Lung (tissue), 12 donors: ENCODE results near the gene TRAPPC12. TPM values are rescaled to one million over a fixed set of nuclear protein-coding genes. Genes with fewer than 3 reads are reported as not detected.
"Not testable (repeated sequence)": the region's sequence is repeated elsewhere in the genome, so short reads cannot be mapped to it uniquely, and the experiment has no call there.

Experiments
- ATAC-seq: fragments of 200-7000 bp; cut with Tn5 transposase; one replicate; pipeline ENCODE4 v1.9.1; 2020; ENCODE audit warnings: moderate number of reproducible peaks; ENCODE audit not compliant: insufficient read depth, low FRiP score
- DNase-seq, 3 donors: peaks; one replicate each; pipeline ENCODE4 v3.0.0-alpha.2; 2013 to 2017
- H3K27ac ChIP-seq, 2 donors: one replicate each; pipeline ENCODE4 v1.5.1; 2013; ENCODE audit warnings: mild to moderate bottlenecking in 2 of 2, moderate library complexity in 2 of 2, control low read depth in 1 of 2, inconsistent platforms in 1 of 2, low read depth in 1 of 2, low read length in 1 of 2
- H3K27me3 ChIP-seq, 3 donors: one replicate each; pipeline ENCODE4 v1.5.1; 2013; ENCODE audit warnings: low read length in 2 of 3; ENCODE audit not compliant: control insufficient read depth in 3 of 3, insufficient read depth in 3 of 3
- H3K36me3 ChIP-seq, 4 donors: one replicate each; pipeline ENCODE4 v1.5.1; 2013; ENCODE audit warnings: low read length in 4 of 4, mild to moderate bottlenecking in 1 of 4, moderate library complexity in 1 of 4; ENCODE audit not compliant: control insufficient read depth in 4 of 4, insufficient read depth in 4 of 4
- H3K4me1 ChIP-seq, 5 donors: one replicate each; pipeline ENCODE4 v1.5.1; 2013; ENCODE audit warnings: low read length in 5 of 5, mild to moderate bottlenecking in 2 of 5, moderate library complexity in 1 of 5; ENCODE audit not compliant: control insufficient read depth in 5 of 5, insufficient read depth in 5 of 5
- H3K4me3 ChIP-seq: one replicate; pipeline ENCODE4 v1.5.1; 2013; ENCODE audit warnings: mild to moderate bottlenecking, control low read depth, moderate library complexity
- H3K9ac ChIP-seq, 2 donors: one replicate each; pipeline ENCODE4 v1.5.1; 2013; ENCODE audit warnings: low read length in 2 of 2, control low read depth in 1 of 2; ENCODE audit not compliant: insufficient read depth in 1 of 2
- H3K9me3 ChIP-seq, 4 donors: one replicate each; pipeline ENCODE4 v1.5.1; 2013; ENCODE audit warnings: low read length in 3 of 4, mild to moderate bottlenecking in 1 of 4, moderate library complexity in 1 of 4; ENCODE audit not compliant: control insufficient read depth in 4 of 4, insufficient read depth in 3 of 4
- WGBS, 2 donors: extraction: QIAGEN DNeasy Blood & Tissue Kit; methylation state at CpG; one replicate each; pipeline ENCODE4 v1.1.7; 2013; 5-methylcytosine and 5-hydroxymethylcytosine counted together
- polyA plus RNA-seq, 2 donors: library from polyadenylated mRNA; stranded (reverse); fragments of 200-250 nt; gene quantifications; one replicate each; pipeline ENCODE4 v1.2.1, GENCODE V29; 2013
- total RNA-seq, 2 donors: library from RNA; depleted of rRNA in 1 of 2; stranded (reverse); fragments of >200 nt in 1 of 2; gene quantifications; one replicate each; pipeline ENCODE4 v1.2.1, GENCODE V29; 2014 to 2021
- TF ChIP-seq, protein P1 (sequence below): IDR thresholded peaks from 2 replicates; pipeline ENCODE4 v1.5.1; 2012; ENCODE audit warnings: mild to moderate bottlenecking; ENCODE audit errors: control extremely low read depth, extremely low read depth
- donor health status: control.
- donor health status: control.
- donor health status: Bipolar disorder and iron deficiency.
- donor health status: healthy.
- donor health status: DM: yes; HTN: yes; CAD: no.

The TRAPPC12 gene
- total and polyA plus RNA-seq, 4 donors = 49.9 to 117 (median 91.0) TPM

DNA sequence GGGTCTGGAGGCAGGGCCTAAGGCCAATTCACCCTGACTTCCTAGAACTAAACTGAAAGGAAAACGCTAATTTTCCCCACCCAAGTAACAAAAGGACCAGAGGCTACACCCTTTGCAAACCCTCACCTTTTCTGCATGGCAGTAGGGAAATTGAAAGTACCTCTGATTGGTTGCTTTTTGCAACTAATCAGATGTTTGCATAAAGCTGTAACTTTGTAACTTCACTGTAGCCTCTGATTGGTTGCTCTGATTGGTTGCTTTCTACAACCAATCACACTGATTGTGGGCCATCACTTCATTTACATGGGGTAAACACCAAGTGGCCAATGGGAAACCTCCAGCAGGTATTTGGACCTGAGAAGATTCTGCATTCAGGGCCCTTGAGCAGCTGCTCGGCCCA lies 22.7 kb upstream of the TRAPPC12 start:
- DNase-seq (no peak), ATAC-seq (no peak)
- H3K36me3 ChIP-seq = peaks cover 0 to 5% (median 4%) of the 10 kb centered on the region in 4 donors
- H3K27me3 ChIP-seq = no peaks in the 10 kb centered on the region
- no peak overlapping the region for H3K9ac ChIP-seq
- TF ChIP-seq, protein P1, sequence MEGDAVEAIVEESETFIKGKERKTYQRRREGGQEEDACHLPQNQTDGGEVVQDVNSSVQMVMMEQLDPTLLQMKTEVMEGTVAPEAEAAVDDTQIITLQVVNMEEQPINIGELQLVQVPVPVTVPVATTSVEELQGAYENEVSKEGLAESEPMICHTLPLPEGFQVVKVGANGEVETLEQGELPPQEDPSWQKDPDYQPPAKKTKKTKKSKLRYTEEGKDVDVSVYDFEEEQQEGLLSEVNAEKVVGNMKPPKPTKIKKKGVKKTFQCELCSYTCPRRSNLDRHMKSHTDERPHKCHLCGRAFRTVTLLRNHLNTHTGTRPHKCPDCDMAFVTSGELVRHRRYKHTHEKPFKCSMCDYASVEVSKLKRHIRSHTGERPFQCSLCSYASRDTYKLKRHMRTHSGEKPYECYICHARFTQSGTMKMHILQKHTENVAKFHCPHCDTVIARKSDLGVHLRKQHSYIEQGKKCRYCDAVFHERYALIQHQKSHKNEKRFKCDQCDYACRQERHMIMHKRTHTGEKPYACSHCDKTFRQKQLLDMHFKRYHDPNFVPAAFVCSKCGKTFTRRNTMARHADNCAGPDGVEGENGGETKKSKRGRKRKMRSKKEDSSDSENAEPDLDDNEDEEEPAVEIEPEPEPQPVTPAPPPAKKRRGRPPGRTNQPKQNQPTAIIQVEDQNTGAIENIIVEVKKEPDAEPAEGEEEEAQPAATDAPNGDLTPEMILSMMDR = no peak
- peaks cover 0 to 3% (median 0%) of the 10 kb centered on the region in 5 donors for H3K4me1 ChIP-seq
- H3K9me3 ChIP-seq = peaks cover 0 to 2% (median under 1%) of the 10 kb centered on the region in 4 donors
- WGBS, 2 donors = 70 to 82% methylated on average over 2 of the region's 2 CpGs
- H3K4me3 ChIP-seq = no peak overlapping the region
- H3K27ac ChIP-seq = no peak overlapping the region

DNA sequence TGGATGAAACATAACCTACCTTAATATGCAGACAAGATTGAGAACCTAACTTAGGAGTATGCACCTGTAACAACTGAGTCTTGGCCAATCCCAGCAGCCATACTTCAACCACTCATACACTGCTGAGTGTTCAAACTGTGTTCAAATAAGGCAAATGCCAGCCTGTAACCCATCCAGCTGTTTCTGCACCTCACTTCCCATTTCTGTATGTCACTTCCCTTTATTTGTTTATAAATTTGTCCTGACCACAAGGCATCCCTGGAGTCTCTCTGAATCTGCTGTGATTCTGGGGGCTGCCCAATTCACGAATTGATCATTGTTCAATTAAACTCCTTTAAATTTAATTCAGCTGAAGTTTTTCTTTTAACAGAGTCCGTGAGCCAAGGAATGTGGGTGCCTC lies 22.0 kb upstream of the TRAPPC12 start:
- WGBS, 2 donors = 70 to 84% methylated on average over 2 of the region's 2 CpGs

GRCh38 chr2:3357926-3358325 lies 21.6 kb upstream of the TRAPPC12 start:
- no peak for DNase-seq
- H3K9ac ChIP-seq = no peak overlapping the region
- TF ChIP-seq, protein P1 = no peak
- peaks cover 0 to 7% (median 0%) of the 10 kb centered on the region in 5 donors for H3K4me1 ChIP-seq
- no peak overlapping the region for H3K27ac ChIP-seq
- WGBS, 2 donors = 91 to 95% methylated on average over 8 of the region's 8 CpGs
- no peak for ATAC-seq
- peaks cover 0 to 5% (median 2%) of the 10 kb centered on the region in 4 donors for H3K36me3 ChIP-seq
- H3K4me3 ChIP-seq = no peak overlapping the region
- peaks cover 0 to 1% (median 0%) of the 10 kb centered on the region in 4 donors for H3K9me3 ChIP-seq
- no peaks in the 10 kb centered on the region for H3K27me3 ChIP-seq

More for the DNA sequence above, 22.0 kb upstream of the TRAPPC12 start:
- H3K27me3 ChIP-seq, H3K9ac ChIP-seq, H3K4me1 ChIP-seq, H3K36me3 ChIP-seq, H3K27ac ChIP-seq, ATAC-seq, H3K4me3 ChIP-seq, DNase-seq, H3K9me3 ChIP-seq: not testable (repeated sequence)

DNA sequence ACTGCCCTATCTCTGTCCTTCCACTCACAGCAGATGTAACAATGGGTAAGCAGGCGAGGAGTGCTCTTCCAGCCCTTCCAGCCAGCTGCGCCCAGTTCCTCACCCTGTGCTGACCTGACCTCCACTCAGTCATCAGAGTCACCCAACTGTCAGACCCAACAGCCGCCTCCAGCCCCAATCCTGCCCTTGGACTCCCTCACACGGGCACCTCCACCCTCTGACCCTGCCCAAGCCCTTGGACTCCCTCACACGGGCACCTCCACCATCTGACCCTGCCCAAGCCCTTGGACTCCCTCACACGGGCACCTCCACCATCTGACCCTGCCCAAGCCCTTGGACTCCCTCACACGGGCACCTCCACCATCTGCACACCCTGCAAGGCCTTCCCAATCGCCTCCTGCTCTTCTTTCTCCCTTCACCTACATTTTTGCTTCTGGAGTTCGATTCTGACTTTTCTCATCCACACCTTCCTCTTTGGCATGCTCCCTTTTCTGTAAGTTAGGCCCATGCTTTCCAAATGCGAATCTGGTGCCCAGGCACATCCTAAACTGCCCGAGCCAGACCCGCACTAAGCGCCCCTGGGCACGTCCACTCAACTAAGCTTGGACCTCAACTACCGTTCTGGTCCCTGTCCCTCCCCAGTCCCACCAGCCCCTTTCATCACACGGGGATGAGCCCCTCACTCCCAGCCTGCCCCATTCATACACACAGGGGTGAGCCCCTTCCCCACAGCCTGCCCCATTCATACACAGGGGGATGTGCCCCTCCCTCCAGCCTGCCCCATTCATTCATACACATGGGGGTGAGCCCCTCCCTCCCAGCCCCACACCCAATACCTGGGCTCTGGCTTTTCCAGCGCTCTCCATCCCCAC lies 17.7 kb upstream of the TRAPPC12 start:
- Histone ChIP-seq H3K4me1 (peaks cover 0 to 6% (median 0%) of the 10 kb centered on the region in 5 donors), H3K36me3 (no peaks in the 10 kb centered on the region), H3K4me3 (no peak overlapping the region), H3K9ac (no peak overlapping the region), H3K9me3 (no peaks in the 10 kb centered on the region), H3K27ac (no peak overlapping the region), H3K27me3 (no peaks in the 10 kb centered on the region)
- TF ChIP-seq, protein P1 = no peak
- DNase-seq (no peak), ATAC-seq (no peak)
- 94 to 96% methylated on average over 17 of the region's 17 CpGs for WGBS, 2 donors
